HG03139 (cell line): Measurements from ENCODE around the gene TBCD.

Source experiments
- ATAC-seq: cut with Tn5 transposase; IDR thresholded peaks from one replicate; pipeline ENCODE4 v1.9.1; 2021; ENCODE audit not compliant: unreplicated experiment

The TBCD gene

DNA sequence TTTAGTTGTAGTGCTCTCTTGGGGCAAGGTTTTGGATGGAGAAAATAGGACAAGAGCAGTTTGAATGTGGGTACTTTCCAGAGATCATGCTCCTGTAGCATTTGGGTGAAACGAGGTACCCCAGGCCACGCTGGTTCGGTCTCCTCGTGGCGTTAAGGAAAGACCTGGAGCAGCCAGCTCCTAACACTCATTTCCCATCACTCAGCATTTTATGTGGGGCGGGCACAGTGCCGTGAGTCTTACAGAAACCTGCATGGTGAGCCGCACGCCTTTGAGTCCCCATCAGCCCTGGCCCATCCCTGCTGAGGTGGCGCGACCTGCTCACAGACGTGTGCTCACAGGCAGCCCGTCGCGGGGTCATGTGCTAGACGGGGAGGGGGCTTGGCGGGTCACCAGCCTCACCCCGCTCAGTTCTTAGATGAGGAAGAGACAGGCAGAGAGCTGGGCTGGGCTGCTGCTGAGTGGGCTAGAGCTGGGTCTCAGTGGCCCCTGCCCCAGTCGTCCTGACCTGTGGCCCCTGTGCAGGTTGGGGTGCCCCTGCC, 37.3 kb downstream of the TBCD start:
- no peak for ATAC-seq

DNA sequence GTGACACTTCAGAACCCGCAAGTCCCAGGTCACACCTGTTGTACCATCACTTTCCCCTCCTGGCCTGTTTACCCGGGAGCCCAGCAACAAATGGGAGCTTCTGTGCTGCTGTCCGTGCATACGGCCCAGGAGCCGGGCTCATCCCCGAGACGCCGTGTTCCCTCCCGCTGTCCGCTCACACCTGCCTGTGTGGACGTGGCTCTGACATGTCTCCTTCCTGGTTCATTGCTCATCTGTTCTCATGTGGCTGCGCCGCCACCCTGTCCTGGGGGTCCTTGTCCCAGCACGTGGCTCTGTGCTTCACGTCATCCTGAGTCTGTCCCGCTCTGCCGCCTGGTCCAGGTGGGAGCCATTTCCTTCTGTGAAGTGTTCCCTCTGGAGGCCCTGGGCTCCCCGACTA, 37.9 kb downstream of the TBCD start:
- no peak for ATAC-seq

DNA sequence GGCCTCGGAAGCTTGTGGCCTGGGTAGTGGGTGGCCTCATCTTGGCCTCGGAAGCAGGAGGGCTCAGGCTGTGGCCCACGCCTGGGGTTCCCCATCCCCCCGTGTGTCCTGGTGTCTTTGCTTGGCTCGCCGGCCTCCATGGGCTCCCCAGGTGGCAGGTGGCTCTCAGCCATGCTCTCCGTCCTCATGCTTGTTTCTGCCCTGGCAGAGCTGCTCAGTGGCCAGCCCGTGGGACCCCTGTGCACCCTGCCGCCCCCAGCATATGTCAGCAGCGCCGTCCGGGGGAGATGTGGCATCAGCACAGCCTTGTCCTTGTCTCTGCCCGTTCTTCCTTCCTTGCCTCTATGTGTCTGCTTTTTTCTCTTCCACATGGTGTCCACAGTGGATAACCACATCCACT, 38.5 kb downstream of the TBCD start:
- ATAC-seq, result no peak

DNA sequence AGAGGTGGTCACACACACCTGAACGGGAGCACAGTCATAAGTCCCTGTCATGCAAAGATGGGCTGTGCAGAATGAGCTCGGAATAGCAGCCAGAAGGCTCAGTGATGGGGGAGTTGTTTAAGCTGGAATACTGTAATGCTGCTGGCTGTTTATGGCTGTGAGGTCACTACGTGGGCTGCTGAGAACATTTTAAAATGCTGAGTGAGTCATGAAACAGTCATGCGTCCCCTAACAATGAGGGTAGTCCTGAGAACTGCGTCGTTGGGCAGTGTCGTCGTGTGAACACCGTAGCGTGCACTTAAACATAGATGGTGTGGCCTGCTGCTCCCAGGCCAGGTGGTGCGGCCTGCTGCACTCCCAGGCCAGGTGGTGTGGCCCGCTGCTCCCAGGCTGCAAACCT, 39.7 kb downstream of the TBCD start:
- no peak for ATAC-seq

DNA sequence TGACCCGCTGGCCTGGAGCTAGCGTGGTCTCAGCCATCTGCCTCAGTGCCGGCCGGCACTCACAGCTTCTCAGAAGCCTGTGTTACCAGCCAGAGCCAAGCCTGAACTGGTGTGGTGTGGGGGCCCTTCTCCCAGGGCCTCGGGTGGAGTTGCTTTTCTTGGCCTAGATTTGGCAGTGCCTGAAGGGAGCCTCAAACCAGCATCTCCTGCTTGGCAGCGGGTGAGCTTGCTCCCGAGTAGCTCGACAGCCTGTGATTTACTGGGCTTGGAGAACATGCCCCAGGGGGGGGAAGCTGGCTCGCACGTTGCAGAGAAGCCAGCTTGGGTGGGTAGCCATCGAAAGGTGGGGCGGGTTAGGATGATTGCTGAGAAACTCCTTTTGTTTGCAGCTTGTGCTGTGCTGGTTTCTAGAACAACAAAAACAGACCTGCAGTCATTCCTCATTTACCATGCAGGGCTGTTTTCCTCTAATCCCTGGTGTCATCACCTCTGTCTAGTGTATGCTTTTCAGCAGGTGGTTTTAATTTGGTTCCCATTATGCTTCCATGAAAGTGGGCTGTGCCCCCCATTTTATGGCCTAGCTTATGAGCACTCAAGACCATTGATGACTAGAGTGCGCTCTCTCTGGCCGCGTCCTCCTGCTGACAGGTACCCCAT, 42.2 kb downstream of the TBCD start:
- ATAC-seq, result no peak

DNA sequence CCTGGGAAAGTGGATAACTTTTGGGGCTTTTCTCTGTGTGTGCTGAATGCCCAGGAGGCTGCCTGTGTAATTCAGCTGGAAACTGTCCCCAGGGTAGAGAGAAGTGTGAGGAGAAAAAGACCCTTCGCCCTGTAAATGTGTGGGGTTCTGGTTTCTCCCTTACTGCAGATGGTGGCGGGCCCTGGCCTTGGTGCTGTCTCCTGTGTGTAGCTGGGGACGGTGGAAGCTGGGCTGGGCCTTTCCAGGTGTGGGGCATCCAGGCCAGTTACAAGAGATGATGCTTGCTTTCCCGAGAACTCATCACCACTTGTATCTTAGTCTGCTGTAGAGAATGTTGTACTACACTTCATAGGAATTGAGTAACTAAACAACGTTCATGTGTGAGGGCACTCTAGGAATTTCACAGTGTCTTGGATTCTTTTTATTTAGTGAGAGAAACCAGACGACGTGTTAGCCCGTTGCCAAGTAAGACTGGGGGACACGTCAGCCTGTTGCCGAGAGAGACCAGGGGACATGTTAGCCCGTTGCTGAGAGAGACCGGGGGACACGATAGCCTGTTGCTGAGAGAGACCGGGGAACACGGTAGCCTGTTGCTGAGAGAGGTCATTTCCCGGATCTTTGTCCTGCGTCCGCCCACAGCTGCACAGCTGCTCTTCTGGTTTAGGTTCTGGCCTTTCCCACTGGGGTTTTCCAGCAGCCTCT, 43.1 kb downstream of the TBCD start:
- ATAC-seq, result no peak

DNA sequence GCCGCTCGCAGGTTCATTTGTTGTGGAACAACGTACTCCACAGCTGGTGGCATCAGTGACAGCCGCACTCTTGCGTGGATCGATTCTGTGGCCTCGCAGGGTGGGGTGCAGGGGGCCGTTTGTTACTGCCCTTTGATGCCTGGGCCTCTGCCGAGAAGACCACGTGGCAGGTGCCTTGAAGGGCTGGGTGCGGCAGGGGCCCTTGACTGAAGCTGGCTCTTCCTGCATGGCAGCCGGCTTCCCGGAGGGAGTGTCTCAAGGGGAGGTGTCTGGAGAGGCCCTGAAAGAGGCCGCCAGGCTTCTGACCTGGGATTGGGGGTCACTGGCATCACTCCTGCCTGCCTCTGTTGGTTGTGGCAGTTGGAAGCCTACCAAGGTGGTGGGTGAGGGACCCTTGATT, 43.8 kb downstream of the TBCD start:
- ATAC-seq, result no peak

DNA sequence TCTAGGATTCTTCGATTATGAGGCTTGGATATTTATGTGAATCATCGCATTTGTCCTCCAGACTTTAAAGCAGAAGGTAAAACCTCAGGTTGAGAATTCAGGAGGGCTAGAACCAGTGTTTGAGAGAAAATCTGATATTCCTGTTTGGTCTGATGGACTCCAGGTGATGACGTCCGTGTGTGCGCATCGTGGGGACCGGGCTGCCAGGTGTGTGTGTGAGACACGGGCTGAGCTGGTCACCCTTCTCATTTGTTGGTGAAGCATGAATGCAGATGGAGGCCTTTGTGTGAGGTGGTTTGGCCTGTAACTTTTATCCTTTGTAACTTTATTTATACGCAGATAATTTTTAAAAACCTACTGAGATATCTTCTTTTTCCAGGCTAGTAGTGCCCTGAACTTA, 45.2 kb downstream of the TBCD start:
- ATAC-seq, result no peak

DNA sequence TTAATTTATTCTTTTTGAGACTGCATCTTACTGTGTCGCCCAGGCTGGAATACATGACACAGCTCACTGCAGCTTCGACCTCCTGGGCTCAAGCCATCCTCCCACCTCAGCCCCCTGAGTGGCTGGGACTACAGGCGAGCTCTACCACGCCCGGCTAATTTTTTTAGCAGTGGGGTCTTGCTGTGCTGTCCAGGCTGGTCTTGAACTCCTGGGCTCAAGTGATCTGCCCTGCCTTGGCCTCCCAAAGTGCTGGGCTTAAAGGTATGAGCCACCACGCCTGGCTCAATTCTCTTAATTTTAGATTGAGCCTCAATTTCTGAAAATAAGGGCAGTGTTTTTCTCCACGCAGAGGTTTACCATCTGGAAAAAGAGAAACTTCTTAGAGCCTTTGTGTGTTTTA, 46.9 kb downstream of the TBCD start:
- ATAC-seq, result no peak

DNA sequence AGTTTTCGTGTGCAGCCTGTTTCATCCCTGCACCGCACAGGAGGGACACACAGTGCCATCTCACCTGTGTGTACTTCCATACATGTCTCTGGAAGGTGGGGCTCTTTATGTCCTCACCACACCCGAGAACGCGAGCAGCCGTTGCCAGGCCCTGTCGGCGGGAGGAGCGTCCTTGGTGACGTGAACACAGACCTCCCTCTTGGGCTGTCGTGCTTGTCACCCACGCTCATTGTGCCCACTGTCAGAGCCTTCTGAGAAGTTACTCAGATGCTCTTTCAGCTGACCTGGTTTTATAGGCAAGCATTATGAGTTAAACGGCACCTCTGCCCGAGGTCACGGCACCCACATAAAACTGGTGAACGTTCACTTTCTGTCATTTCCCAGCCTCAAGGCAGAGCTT, 47.7 kb downstream of the TBCD start:
- ATAC-seq, result no peak

DNA sequence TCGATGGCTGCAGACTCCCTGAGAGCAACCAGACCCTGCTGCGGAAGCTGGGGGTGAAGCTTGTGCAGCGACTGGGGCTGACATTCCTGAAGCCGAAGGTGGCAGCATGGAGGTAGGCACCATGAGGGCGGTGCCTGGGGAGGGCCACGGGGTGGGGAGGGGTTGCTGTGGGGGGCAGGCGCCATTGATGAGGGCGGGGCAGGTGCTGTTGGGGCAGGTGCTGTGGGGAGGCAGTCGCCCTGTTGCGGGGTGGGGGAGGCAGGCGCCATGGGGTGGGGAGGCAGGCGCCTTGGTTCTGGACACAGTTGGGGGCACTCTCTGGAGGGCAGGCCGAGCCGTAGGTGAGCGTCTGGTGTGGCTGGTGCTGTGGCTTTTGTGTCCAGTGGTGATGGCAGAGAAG, 49.0 kb downstream of the TBCD start:
- no peak for ATAC-seq

DNA sequence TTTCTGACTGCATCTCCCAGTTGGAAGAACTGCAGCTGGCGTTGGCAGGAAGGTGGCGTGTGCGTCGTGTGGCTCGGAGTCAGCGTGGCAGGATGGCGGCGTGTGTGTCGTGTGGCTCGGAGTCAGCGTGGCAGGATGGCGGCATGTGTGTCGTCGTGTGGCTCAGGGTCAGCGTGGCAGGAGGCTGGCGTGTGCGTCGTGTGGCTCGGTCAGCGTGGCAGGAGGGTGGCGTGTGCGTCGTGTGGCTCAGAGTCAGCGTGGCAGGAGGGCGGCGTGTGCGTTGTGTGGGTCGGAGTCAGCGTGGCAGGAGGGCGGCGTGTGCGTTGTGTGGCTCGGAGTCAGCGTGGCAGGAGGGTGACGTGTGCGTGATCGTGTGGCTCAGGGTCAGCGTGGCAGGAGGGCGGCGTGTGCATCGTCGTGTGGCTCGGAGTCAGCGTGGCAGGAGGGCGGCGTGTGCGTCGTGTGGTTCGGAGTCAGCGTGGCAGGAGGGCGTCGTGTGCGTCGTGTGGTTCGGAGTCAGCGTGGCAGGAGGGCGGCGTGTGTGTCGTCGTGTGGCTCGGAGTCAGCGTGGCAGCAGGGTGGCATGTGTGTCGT, 49.6 kb downstream of the TBCD start:
- no peak for ATAC-seq

DNA sequence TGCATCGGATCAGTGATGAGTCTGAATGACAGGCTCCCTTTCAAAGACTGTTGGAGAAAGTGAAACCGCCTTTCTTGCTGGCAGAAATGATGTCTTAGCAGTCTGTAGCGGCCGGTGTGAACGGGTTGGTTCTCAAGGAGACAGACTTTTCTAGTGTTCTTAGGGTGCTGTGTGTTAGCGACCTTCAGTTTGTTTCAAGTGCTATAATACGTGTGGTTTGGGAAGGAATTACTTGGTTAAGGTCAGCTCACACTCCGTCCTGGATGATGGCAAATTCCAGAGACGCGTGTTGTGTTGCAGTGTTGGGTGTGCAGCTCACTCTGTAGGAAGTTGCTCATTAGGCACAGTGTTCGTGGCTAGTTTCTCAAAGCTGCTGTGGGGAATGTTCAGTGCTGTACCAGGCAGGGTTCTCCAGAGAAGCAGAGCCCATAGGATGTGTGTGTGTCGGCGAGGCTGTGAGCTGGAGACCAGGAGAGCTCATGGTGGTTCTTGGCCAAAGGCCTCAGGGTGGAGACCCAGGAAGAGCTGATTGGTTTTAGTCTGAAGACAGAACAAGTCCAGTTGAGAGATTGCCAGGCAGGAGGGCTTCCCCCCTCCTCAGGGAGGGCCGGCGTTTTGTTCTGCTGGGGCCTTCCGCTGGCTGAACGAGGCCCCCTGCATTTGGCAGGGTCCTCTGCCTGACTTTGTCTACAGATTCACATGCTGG, 50.4 kb downstream of the TBCD start:
- ATAC-seq, result no peak

DNA sequence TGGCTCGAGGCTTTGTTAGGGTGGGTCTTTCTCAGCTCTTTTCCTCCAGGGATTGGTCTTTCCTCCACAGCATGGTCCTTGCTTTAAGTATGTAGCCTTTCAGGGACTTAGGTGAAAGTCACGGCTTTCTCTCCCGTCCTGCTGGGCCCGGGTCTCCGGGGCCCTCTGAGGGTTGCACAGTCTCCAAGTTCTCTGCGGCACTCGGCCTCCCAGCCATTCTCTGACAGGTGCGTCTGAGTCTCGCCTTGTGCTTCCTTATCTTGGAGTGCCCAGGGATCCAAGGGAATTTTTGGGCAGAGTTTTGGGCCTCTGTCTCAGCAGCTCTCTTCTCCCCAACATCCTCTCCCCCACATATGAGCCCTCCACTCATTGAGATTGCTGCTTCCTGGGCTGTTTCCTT, 51.3 kb downstream of the TBCD start:
- ATAC-seq, result no peak

DNA sequence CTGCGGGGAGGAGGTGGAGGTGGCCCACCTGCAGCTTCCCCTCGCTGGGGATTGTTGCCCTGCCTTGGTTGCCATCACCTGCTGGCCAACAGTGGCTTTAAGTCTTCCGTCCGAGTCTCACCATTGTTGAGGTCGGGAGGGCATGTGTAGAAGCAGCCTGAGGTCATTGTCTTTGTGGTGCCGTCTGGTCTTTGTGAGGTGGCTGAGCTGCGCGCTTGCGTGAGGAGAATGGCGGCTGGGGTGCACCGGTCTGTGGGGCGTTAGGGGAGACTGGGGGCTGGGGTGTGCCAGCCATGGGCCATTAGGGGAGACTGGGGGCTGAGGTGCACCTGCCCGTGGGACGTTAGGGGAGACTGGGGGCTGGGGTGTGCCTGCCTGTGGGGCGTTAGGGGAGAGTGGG, 51.7 kb downstream of the TBCD start:
- ATAC-seq, result no peak

DNA sequence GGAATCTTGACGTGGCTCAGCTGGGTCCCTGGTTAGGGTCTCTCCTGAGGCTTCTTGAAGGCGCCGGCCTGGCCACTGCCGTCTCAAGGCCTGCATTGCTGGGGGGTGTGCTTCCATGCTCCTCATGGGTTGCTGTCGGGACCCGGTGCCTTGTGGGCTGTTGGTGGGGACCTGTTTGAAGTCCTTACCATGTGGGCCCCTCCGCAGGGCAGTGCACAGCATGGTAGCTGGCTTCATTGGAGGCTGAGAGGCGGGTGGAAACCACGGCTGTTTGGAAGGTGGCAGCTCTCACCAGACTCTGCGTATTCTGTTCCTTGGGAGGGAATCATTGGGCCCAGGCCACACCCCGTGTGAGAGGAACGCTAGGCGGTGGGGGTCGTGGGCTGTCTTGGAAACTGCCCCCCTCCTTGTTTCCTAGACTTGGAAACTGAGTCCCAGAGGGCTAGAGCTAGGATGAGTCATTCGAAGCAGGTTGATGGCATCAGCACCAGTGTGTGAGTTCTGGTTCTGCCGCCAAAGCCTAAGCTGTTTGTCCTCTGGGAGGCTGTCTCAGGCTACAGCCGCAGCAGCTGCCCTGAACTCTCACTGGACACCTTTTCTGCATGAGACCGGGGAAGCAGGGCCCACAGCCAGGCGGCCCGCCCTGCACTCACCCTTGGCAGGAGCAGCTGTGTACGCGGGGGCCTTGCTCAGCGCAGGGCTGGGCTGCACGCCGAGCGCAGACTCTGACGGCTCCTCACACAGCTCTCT, 52.8 kb downstream of the TBCD start:
- ATAC-seq, result no peak

DNA sequence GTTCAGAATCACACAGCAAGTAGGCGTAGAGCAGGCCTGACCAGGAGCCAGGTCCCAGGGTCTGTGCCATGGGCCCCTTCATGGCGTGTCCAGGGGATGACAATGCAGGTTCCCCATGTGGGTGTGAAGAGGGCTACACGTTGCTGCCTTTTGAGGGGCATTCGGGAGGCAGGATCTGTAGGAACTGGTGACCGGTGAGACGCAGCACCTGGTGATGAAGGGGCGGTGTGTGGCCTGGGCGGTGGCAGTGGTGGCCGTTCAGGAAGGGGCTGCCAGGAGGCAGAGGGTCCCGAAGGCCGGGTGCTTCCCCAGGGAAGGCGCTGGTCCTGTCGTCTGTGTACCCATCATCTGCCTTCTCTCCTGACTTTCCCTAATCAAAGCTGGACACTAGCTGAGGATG, 53.4 kb downstream of the TBCD start:
- ATAC-seq, result no peak

DNA sequence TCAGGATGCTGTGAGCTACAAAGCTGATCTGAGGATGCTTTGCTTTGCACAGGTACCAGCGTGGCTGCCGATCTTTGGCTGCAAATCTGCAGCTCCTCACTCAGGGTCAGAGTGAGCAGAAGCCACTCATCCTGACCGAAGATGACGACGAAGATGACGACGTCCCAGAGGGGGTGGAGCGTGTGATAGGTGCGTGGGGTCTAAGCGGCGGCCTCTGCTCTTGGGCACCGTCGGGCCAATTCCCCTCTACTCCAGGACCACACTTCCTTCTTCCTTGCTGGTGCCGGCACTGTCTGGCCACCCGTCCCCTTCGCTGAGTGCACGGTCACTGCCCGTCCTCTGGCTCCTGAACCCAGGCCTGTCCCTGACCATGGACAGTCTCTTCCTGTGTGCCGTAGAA, 54.0 kb downstream of the TBCD start:
- no peak for ATAC-seq

DNA sequence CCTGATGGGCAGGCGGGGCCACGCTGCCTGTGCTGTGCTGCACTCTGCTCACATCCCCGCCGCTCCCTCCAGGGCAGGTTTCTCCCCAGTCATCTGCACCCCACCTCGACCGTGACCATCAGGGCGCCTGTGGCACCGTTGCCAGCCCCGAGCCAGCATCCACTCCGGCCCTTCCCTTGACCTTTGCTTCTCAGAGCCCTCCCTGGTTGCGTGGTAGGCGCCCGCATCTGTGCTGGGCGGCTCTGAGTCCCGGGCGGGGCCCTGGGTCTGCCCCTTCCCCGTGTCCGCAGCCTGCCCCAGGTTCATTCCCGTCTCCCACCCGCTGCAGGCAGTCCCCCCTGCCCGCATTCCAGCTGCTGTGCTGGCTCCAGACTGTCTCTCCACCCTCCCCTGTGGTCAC, 54.8 kb downstream of the TBCD start:
- no peak for ATAC-seq

DNA sequence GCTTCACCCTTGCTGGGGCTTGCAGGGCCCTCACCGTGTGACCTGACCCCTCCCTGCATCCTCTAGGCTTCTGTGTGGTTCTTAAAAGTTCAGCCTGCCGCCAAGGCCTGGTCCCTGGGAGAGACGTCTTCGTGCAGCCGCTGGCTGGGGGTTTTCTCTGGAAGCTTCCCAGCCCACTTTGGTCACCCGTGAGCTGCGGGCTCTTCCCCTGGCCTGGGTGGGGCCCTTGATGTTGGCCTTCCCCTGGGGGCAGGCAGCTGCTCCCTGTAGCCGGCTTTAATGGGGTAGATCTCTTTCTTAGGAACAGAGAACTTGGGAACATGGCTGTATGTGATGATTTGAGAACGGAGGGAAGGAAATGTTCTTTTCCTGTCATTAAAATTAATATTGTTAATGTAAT, 55.2 kb downstream of the TBCD start:
- ATAC-seq, result no peak

DNA sequence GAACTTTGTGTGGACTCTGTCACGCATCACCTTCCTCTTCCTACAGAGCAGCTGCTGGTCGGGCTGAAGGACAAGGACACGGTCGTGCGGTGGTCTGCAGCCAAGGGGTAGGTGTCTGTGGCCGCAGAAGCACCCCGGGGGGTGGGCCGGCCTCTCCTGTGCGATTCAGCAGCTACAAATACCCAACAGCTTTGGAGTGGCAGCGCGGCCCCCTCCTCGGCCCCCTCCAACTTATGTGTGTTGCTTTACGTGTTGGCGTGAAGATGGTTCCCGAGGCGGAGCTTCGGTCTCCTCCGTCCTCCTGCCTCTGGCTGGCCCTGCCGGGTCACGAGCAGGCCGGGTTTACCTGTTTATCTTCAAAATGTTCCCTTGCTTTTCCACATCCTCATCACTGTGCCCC, 55.7 kb downstream of the TBCD start:
- ATAC-seq, result no peak
